Heart left ventricle (tissue), 16 donors: ENCODE data around the gene KLHL18. TPM values are rescaled to one million over a fixed set of nuclear protein-coding genes. Genes with fewer than 3 reads are reported as not detected.
A peak's percentile ranks its signal among the peaks of the same experiment; 100 is the strongest.

Source experiments
- ATAC-seq, 4 donors: fragments of 200-7000 bp; cut with Tn5 transposase; one replicate each; pipeline ENCODE4 v1.9.1; 2020 to 2022; ENCODE audit warnings: moderate library complexity in 4 of 4, mild to moderate bottlenecking in 3 of 4, moderate number of reproducible peaks in 1 of 4
- DNase-seq, 5 donors: peaks; one replicate each; pipeline ENCODE4 v3.0.0-alpha.2; 2020
- H3K27ac ChIP-seq, 12 donors: fragments of 200-600 bp; sonication (generic) in 4 of 12; one replicate each; pipeline versions ENCODE4 v1.5.0 to v1.8.0; 2016 to 2022; ENCODE audit warnings: mild to moderate bottlenecking in 2 of 12
- H3K27me3 ChIP-seq, 9 donors: fragments of 200-600 bp; sonication (generic) in 2 of 9; one replicate each; pipeline versions ENCODE4 v1.5.1 to v1.8.0; 2016 to 2022; ENCODE audit warnings: mild to moderate bottlenecking in 3 of 9
- H3K36me3 ChIP-seq, 9 donors: fragments of 200-600 bp; sonication (generic) in 2 of 9; one replicate each; pipeline versions ENCODE4 v1.5.0 to v1.8.0; 2018 to 2022; ENCODE audit warnings: mild to moderate bottlenecking in 2 of 9
- H3K4me1 ChIP-seq, 12 donors: fragments of 200-600 bp; sonication (generic) in 4 of 12; one replicate each; pipeline versions ENCODE4 v1.5.0 to v1.8.0; 2016 to 2022; ENCODE audit warnings: mild to moderate bottlenecking in 3 of 12
- H3K4me3 ChIP-seq, 12 donors: fragments of 200-600 bp; sonication (generic) in 4 of 12; one replicate each; pipeline versions ENCODE4 v1.5.0 to v1.8.0; 2017 to 2022; ENCODE audit warnings: mild to moderate bottlenecking in 9 of 12, moderate library complexity in 4 of 12
- H3K9me3 ChIP-seq, 12 donors: fragments of 200-600 bp; sonication (generic) in 4 of 12; one replicate each; pipeline versions ENCODE4 v1.5.0 to v1.8.0; 2016 to 2022; ENCODE audit warnings: mild to moderate bottlenecking in 1 of 12
- CTCF ChIP-seq, 12 donors: fragments of 200-600 bp; sonication (generic) in 4 of 12; IDR thresholded peaks; one replicate each; pipeline versions ENCODE4 v1.5.0 to v1.8.0; 2018 to 2022; ENCODE audit warnings: antibody characterized with exemption in 12 of 12, mild to moderate bottlenecking in 5 of 12
- POLR2A ChIP-seq, 2 donors: fragments of 450-650 bp; IDR thresholded peaks; one replicate each; pipeline ENCODE4 v1.6.1; 2017; ENCODE audit warnings: antibody characterized with exemption in 2 of 2, mild to moderate bottlenecking in 2 of 2, moderate library complexity in 2 of 2
- WGBS, 4 donors: extraction: QIAGEN DNeasy Blood & Tissue Kit in 2 of 4; methylation state at CpG; one replicate each; pipeline versions ENCODE4 v1.1.5 to v1.1.7; 2013 to 2018; 5-methylcytosine and 5-hydroxymethylcytosine counted together
- intact Hi-C, 10 donors: fragments of 100-400 bp; cut with DNase I; formaldehyde crosslinking; loops; one replicate each; pipeline versions ENCODE4 v1.11.1 to v1.14.2; 2022
- polyA plus RNA-seq, 2 donors: library from polyadenylated mRNA; stranded (reverse); fragments of 200-250 nt; gene quantifications; one replicate each; pipeline ENCODE4 v1.2.3, GENCODE V29; 2013
- total RNA-seq, 9 donors: library from RNA; depleted of rRNA in 2 of 9; stranded (reverse); fragments of >200 nt in 2 of 9; fragmentation: NEBNext Ultra II Directional in 3 of 9; extraction: Animal tissue kit (Norgen Biotek cat#: 25700) in 3 of 9; gene quantifications; one replicate each; pipeline versions ENCODE4 v1.1.0 to v1.2.4, GENCODE V29; 2016 to 2023
- donor health status: ischemic (EF 13 %, LVEDD 7.1; RV severe dilation, severe dysfunction).
- donor health status: healthy with polysubstance abuse.
- donor health status: DM: no; HTN: yes; CAD: no.
- donor health status: DM: no; HTN: no; CAD: no.
- donor health status: ischemic (EF 25% LVEDD 6.9; RV normal size, moderate dysfunction).
- donor health status: ischemic (EF 25% LVEDD 5.7; RV mildly dilated, moderate dysfunction).
- donor health status: healthy.
- donor health status: DM: yes; HTN: yes; CAD: no.
- donor health status: ischemic (EF 35%, LVEDD 5.7; RV mildly dilated, moderate dysfunction).
- donor health status: nonischemic (EF 11% LVEDD 7.7; RV severe dilation, severe dysfunction).
- donor health status: DM: yes; HTN: yes; CAD: no.
- donor health status: PGD.
- donor health status: ischemic (EF 29% LVEDD 5.4; RV normal size, mild dysfunction).
- donor health status: nonischemic (EF 23%, LVEDD 6.1; RV moderate dilation, normal function).

KLHL18 gene
- total and polyA plus RNA-seq, 11 donors = 15.2 to 109 (median 45.9) TPM

- DNase-seq (peak; percentile 90 to 96 (median 94)), ATAC-seq (peak; percentile 94 to 97 (median 96))
- H3K9me3 ChIP-seq = no peaks in the 10 kb centered on the region
- no peak for TF ChIP-seq POLR2A (IDR thresholded peaks at IDR 0.05)
- no peak for TF ChIP-seq CTCF (IDR thresholded peaks at IDR 0.05)
- H3K27me3 ChIP-seq = no peaks in the 10 kb centered on the region
- intact Hi-C loops = loop anchor here in 1 of 10 donors (10.0 kb wide), 1 partner anchor 102 kb away; the partner anchor contains the start of gene SETD2
- peaks cover 0 to 4% (median 0%) of the 10 kb centered on the region in 9 donors for H3K36me3 ChIP-seq
- 38 to 46% (median 43%) methylated on average over 11 of the region's 11 CpGs for WGBS, 4 donors
- H3K27ac ChIP-seq = peak overlapping the region; percentile 37 to 84 (median 65)
- H3K4me3 ChIP-seq = no peak overlapping the region
- peaks cover 0 to 29% (median 11%) of the 10 kb centered on the region in 12 donors for H3K4me1 ChIP-seq
These were observed 15.8 kb upstream of the KLHL18 start for GRCh38 chr3:47266709-47267489.

- Histone ChIP-seq H3K27ac (peak overlapping the region; percentile 37 to 84 (median 65)), H3K27me3 (no peaks in the 10 kb centered on the region), H3K36me3 (peaks cover 0 to 7% (median 0%) of the 10 kb centered on the region in 9 donors), H3K4me1 (peaks cover 0 to 29% (median 11%) of the 10 kb centered on the region in 12 donors), H3K4me3 (no peak overlapping the region), H3K9me3 (no peaks in the 10 kb centered on the region)
- intact Hi-C loops = loop anchor here in 1 of 10 donors (10.0 kb wide), 1 partner anchor 103 kb away; the partner anchor contains the start of gene SETD2
- ATAC-seq (no peak), DNase-seq (no peak)
- TF ChIP-seq POLR2A (IDR thresholded peaks at IDR 0.05) (no peak), CTCF (IDR thresholded peaks at IDR 0.05) (no peak)
These were observed 15.3 kb upstream of the KLHL18 start for GRCh38 chr3:47267490-47267824.

GRCh38 chr3:47270526-47270925, 12.2 kb upstream of the KLHL18 start:
- ATAC-seq = no peak
- 89 to 93% (median 91%) methylated on average over 4 of the region's 4 CpGs for WGBS, 4 donors
- intact Hi-C loops = no loop called here

More at GRCh38 chr3:47270526-47270925, 12.2 kb upstream of the KLHL18 start:
- Histone ChIP-seq H3K4me3 (no peak overlapping the region), H3K9me3 (no peaks in the 10 kb centered on the region), H3K27ac (no peak overlapping the region), H3K4me1 (peaks cover 0 to 28% (median 11%) of the 10 kb centered on the region in 12 donors), H3K36me3 (peaks cover 0 to 21% (median 0%) of the 10 kb centered on the region in 9 donors), H3K27me3 (no peaks in the 10 kb centered on the region)
- TF ChIP-seq POLR2A (IDR thresholded peaks at IDR 0.05) = no peak
- no peak for TF ChIP-seq CTCF (IDR thresholded peaks at IDR 0.05)
- DNase-seq = no peak
